Keratinocyte (primary cell): ENCODE results near the gene HGS. TPM values are rescaled to one million over a fixed set of nuclear protein-coding genes. Genes with fewer than 3 reads are reported as not detected.

ENCODE experiments used
- DNase-seq: peaks from one replicate; pipeline ENCODE4 v3.0.0-alpha.2; 2011; ENCODE audit warnings: low read depth, missing footprints, low spot score
- FAIRE-seq: peaks from 2 replicates; lab custom pipeline; 2011; peaks lifted over from hg19 to GRCh38; lab: Jason Lieb, UNC
- H2AFZ ChIP-seq: 2 replicates; pipeline ENCODE4 v1.6.0; 2012; ENCODE audit warnings: low read length, control low read depth, inconsistent platforms; ENCODE audit not compliant: control insufficient read depth
- H3K27ac ChIP-seq: 2 replicates; pipeline ENCODE4 v1.5.1; 2011; ENCODE audit warnings: low read length; ENCODE audit not compliant: control insufficient read depth, insufficient read depth
- H3K27me3 ChIP-seq: 3 replicates; pipeline ENCODE4 v1.6.0; 2011; ENCODE audit warnings: low read length; ENCODE audit not compliant: control insufficient read depth, insufficient read depth; ENCODE audit errors: extremely low read depth
- H3K36me3 ChIP-seq, 2 experiments: 2 replicates in 1 of 2; 3 replicates in 1 of 2; pipeline ENCODE4 v1.5.1; 2011; ENCODE audit warnings: low read length in 2 of 2, mild to moderate bottlenecking in 1 of 2; ENCODE audit not compliant: control insufficient read depth in 2 of 2, insufficient read depth in 2 of 2; ENCODE audit errors: extremely low read depth in 1 of 2
- H3K4me1 ChIP-seq: 3 replicates; pipeline ENCODE4 v1.5.1; 2011; ENCODE audit warnings: low read length; ENCODE audit not compliant: control insufficient read depth, insufficient read depth; ENCODE audit errors: extremely low read depth
- H3K4me2 ChIP-seq: 3 replicates; pipeline ENCODE4 v1.6.0; 2011; ENCODE audit warnings: low read depth, low read length; ENCODE audit not compliant: control insufficient read depth, insufficient read depth; ENCODE audit errors: extremely low read depth
- H3K4me3 ChIP-seq, 3 experiments: fragments of 200-600 bp in 1 of 3; sonication (generic) in 1 of 3; 2 replicates in 2 of 3; 3 replicates in 1 of 3; pipeline ENCODE4 v1.5.1; 2011 to 2016; ENCODE audit warnings: low read length in 3 of 3, mild to moderate bottlenecking in 3 of 3, control low read depth in 2 of 3, inconsistent platforms in 1 of 3, low read depth in 1 of 3, mixed read lengths in 1 of 3, mixed run types in 1 of 3, moderate library complexity in 1 of 3; ENCODE audit not compliant: control insufficient read depth in 2 of 3, insufficient read depth in 2 of 3; ENCODE audit errors: extremely low read depth in 1 of 3
- H3K79me2 ChIP-seq: 2 replicates; pipeline ENCODE4 v1.6.0; 2012; ENCODE audit warnings: low read length; ENCODE audit not compliant: control insufficient read depth, insufficient read depth
- H3K9ac ChIP-seq: 3 replicates; pipeline ENCODE4 v1.6.0; 2011; ENCODE audit warnings: low read length; ENCODE audit not compliant: control insufficient read depth, insufficient read depth; ENCODE audit errors: extremely low read depth
- H3K9me1 ChIP-seq: 3 replicates; pipeline ENCODE4 v1.6.0; 2011; ENCODE audit warnings: low read length; ENCODE audit not compliant: control insufficient read depth, insufficient read depth; ENCODE audit errors: extremely low read depth
- H3K9me3 ChIP-seq: 2 replicates; pipeline ENCODE4 v1.5.1; 2012; ENCODE audit warnings: low read depth, low read length; ENCODE audit not compliant: control insufficient read depth
- H4K20me1 ChIP-seq: 3 replicates; pipeline ENCODE4 v1.6.0; 2011; ENCODE audit warnings: low read length; ENCODE audit not compliant: control insufficient read depth, insufficient read depth; ENCODE audit errors: extremely low read depth
- EZH2 ChIP-seq: IDR thresholded peaks from one replicate; pipeline ENCODE4 v1.6.1; 2012; ENCODE audit warnings: inconsistent platforms, mild to moderate bottlenecking, low read length, moderate library complexity
- dilution Hi-C: fragments of 300-500 bp; cut with MboI; formaldehyde crosslinking; loops from one replicate; pipeline ENCODE4 v1.7.0; 2020; ENCODE audit warnings: low sequenced_read_pairs; ENCODE audit not compliant: extremely low pct_ligation_motif_present
- polyA plus RNA-seq, 5 experiments: library from polyadenylated mRNA; depleted of rRNA in 3 of 5; stranded (reverse) in 3 of 5; stranded (forward) in 1 of 5; unstranded in 1 of 5; fragments of >200 nt; gene quantifications; 1 replicate in 1 of 5; 2 replicates in 3 of 5; 3 replicates in 1 of 5; pipeline versions ENCODE4 v1.2.1 to v1.2.3, GENCODE V29; 2011 to 2012; ENCODE audit warnings: missing spikeins in 2 of 5, low read depth in 1 of 5, low replicate concordance in 1 of 5
- TF ChIP-seq, protein P1 (sequence below), 3 experiments: IDR thresholded peaks in 1 of 3; conservative IDR thresholded peaks in 1 of 3; optimal IDR thresholded peaks in 1 of 3; 2 replicates in 2 of 3; 3 replicates in 1 of 3; pipeline versions ENCODE3 to v1.5.1; 2011; ENCODE audit warnings: low read length in 3 of 3, mild to moderate bottlenecking in 3 of 3, moderate library complexity in 2 of 3, control low read depth in 1 of 3, inconsistent platforms in 1 of 3; ENCODE audit not compliant: insufficient read depth in 2 of 3; ENCODE audit errors: extremely low read depth in 1 of 3

The HGS gene
- polyA plus RNA-seq, 1 donor (not counting 4 experiments of a cell fraction or from before 2014, with no cell fraction given), result 79.6 TPM

DNA sequence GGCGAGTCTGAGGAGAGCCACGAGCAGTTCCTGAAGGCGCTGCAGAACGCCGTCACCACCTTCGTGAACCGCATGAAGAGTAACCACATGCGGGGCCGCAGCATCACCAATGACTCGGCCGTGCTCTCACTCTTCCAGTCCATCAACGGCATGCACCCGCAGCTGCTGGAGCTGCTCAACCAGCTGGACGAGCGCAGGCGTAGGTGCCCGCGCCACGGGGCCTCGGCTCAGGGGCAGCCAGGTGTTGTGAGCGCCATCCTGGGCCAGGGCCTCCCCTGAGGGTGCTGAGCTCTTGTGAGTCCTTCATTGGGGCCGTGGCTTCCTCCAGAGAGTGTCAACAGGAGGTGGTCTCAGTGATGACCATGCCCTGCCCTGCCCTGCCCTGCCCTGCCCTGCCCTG lies 12.0 kb downstream of the HGS start:
- TF ChIP-seq, protein P1, sequence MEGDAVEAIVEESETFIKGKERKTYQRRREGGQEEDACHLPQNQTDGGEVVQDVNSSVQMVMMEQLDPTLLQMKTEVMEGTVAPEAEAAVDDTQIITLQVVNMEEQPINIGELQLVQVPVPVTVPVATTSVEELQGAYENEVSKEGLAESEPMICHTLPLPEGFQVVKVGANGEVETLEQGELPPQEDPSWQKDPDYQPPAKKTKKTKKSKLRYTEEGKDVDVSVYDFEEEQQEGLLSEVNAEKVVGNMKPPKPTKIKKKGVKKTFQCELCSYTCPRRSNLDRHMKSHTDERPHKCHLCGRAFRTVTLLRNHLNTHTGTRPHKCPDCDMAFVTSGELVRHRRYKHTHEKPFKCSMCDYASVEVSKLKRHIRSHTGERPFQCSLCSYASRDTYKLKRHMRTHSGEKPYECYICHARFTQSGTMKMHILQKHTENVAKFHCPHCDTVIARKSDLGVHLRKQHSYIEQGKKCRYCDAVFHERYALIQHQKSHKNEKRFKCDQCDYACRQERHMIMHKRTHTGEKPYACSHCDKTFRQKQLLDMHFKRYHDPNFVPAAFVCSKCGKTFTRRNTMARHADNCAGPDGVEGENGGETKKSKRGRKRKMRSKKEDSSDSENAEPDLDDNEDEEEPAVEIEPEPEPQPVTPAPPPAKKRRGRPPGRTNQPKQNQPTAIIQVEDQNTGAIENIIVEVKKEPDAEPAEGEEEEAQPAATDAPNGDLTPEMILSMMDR (optimal IDR thresholded peaks at IDR 0.05 in 1 of 3, IDR thresholded peaks at IDR 0.05 in 1 of 3, conservative IDR thresholded peaks at IDR 0.05 in 1 of 3; ENCODE audit: extremely low read depth in 1 of 3, insufficient read depth in 2 of 3, low read length in 3 of 3), result no peak
- TF ChIP-seq EZH2, result no peak
- DNase-seq (no peak), FAIRE-seq (no peak)
- H3K4me2 ChIP-seq, result no peak overlapping the region
- peaks cover 6% of the 10 kb centered on the region for H4K20me1 ChIP-seq
- no peak overlapping the region for H3K4me3 ChIP-seq
- H3K9me1 ChIP-seq, result no peaks in the 10 kb centered on the region
- H3K9ac ChIP-seq, result no peak overlapping the region
- no peak overlapping the region for H2AFZ ChIP-seq
- H3K36me3 ChIP-seq, result peaks cover 54 to 66% of the 10 kb centered on the region in 2 experiments
- dilution Hi-C loops, result no loop called here
- H3K4me1 ChIP-seq, result no peaks in the 10 kb centered on the region
- no peaks in the 10 kb centered on the region for H3K27me3 ChIP-seq
- peaks cover 57% of the 10 kb centered on the region for H3K79me2 ChIP-seq
- no peak overlapping the region for H3K27ac ChIP-seq
- no peaks in the 10 kb centered on the region for H3K9me3 ChIP-seq

DNA sequence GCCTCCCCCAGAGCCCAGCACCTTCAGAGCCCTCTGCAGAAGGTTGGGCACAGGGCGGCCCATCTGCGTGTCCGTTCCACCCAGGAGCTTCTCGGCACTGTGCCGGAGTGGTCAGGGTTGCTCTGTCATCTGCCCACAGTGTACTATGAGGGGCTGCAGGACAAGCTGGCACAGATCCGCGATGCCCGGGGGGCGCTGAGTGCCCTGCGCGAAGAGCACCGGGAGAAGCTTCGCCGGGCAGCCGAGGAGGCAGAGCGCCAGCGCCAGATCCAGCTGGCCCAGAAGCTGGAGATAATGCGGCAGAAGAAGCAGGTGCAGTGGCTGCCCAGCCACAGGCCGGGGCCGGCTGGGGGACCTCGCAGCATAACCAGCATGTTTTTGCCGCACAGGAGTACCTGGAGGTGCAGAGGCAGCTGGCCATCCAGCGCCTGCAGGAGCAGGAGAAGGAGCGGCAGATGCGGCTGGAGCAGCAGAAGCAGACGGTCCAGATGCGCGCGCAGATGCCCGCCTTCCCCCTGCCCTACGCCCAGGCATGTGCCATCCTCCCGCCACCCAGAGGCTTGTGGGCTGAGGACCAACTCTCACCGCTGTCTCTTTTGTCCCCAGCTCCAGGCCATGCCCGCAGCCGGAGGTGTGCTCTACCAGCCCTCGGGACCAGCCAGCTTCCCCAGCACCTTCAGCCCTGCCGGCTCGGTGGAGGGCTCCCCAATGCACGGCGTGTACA lies 12.6 kb downstream of the HGS start:
- no peak for FAIRE-seq
- peaks cover 3% of the 10 kb centered on the region for H4K20me1 ChIP-seq
- no peak overlapping the region for H2AFZ ChIP-seq
- peaks cover 58% of the 10 kb centered on the region for H3K79me2 ChIP-seq
- H3K4me3 ChIP-seq, result no peak overlapping the region
- no peak overlapping the region for H3K4me2 ChIP-seq
- dilution Hi-C loops, result no loop called here
- H3K9ac ChIP-seq, result no peak overlapping the region
- peaks cover 56 to 64% of the 10 kb centered on the region in 2 experiments for H3K36me3 ChIP-seq
- no peaks in the 10 kb centered on the region for H3K9me1 ChIP-seq
- H3K4me1 ChIP-seq, result peaks cover 3% of the 10 kb centered on the region
- no peaks in the 10 kb centered on the region for H3K27me3 ChIP-seq
- no peaks in the 10 kb centered on the region for H3K9me3 ChIP-seq
- TF ChIP-seq, protein P1 (optimal IDR thresholded peaks at IDR 0.05 in 1 of 3, IDR thresholded peaks at IDR 0.05 in 1 of 3, conservative IDR thresholded peaks at IDR 0.05 in 1 of 3; ENCODE audit: extremely low read depth in 1 of 3, insufficient read depth in 2 of 3, low read length in 3 of 3), result no peak
- no peak for TF ChIP-seq EZH2
- H3K27ac ChIP-seq, result no peak overlapping the region
- no peak for DNase-seq
